Right lobe of liver (tissue), 4 donors: ENCODE measurements around the gene NDUFA13.

Source experiments
- POLR2A ChIP-seq: fragments of 450-650 bp; IDR thresholded peaks from one replicate; pipeline ENCODE4 v1.6.1; 2017; ENCODE audit warnings: antibody characterized with exemption, mild to moderate bottlenecking
- TF ChIP-seq, protein P1 (sequence below), 4 donors: fragments of 200-600 bp in 3 of 4; fragments of 450-650 bp in 1 of 4; IDR thresholded peaks; one replicate each; pipeline versions ENCODE4 v1.5.1 to v1.8.0; 2016 to 2022; ENCODE audit warnings: antibody characterized with exemption in 4 of 4, mild to moderate bottlenecking in 2 of 4
- donor health status: DM: no; HTN: no; CAD: no.
- donor health status: DM: no; HTN: no; CAD: no.
- donor health status: DM: no; HTN: yes; CAD: no.

DNA sequence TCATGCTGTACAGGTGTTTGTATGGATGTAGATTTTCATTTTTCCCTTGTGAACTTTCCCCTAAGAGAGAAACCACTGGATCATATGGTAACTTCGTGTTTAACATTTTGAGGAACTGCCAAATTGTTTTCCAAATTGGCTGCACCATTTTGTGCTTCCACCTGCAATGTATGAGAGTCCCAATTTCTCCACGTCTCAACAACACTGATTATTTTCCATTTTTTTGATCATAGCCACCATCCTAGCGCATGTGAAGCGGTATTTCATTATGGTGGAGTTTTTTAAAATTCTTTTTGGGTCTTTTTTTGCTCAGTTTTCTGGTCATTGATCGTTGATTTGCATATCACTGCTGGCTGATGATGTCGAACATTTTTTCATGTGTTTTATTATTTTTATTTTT lies 5.0 kb downstream of the NDUFA13 start:
- TF ChIP-seq POLR2A = no peak
- TF ChIP-seq, protein P1, sequence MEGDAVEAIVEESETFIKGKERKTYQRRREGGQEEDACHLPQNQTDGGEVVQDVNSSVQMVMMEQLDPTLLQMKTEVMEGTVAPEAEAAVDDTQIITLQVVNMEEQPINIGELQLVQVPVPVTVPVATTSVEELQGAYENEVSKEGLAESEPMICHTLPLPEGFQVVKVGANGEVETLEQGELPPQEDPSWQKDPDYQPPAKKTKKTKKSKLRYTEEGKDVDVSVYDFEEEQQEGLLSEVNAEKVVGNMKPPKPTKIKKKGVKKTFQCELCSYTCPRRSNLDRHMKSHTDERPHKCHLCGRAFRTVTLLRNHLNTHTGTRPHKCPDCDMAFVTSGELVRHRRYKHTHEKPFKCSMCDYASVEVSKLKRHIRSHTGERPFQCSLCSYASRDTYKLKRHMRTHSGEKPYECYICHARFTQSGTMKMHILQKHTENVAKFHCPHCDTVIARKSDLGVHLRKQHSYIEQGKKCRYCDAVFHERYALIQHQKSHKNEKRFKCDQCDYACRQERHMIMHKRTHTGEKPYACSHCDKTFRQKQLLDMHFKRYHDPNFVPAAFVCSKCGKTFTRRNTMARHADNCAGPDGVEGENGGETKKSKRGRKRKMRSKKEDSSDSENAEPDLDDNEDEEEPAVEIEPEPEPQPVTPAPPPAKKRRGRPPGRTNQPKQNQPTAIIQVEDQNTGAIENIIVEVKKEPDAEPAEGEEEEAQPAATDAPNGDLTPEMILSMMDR (IDR thresholded peaks at IDR 0.05) = no peak
